ENCODE measurements around the gene TBX10.
A peak's percentile ranks its signal among the peaks of the same experiment; 100 is the strongest.

The TBX10 gene

DNA sequence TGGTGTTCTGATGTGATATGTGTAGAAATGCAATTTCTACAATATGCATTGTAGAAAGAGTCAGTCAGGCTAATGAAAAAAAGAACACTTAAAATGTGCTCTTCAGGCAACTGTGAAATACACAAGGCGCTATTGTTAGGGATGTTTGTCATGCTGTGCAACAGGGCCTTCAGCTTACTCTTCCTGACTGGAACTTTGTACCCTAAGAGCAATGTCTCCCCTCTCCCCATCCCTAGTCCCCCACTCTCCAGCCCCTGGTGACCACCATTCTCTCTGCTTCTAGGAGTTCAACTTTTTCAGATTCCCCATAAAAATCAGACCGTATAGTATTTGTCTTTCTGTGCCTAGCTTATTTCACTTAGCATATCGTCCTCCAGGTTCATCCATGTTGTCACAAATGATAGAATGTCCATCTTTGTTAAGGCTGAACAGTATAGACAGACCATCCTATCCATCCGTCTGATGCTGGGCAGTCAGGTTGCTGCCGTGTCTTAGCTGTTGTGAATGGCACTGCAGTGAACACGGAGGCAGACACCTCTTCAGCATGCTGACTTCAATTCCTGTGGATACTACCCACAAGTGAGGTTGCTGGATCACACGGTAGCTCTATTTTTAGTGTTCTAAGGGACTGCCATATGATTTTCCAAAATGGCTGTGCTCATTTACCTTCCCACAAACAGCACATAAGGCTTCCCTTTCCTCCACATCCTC lies 22.2 kb downstream of the TBX10 start:
- DNase-seq (ENCODE audit: low read depth in 2 of 3, low spot score in 2 of 3), result no peak

DNA sequence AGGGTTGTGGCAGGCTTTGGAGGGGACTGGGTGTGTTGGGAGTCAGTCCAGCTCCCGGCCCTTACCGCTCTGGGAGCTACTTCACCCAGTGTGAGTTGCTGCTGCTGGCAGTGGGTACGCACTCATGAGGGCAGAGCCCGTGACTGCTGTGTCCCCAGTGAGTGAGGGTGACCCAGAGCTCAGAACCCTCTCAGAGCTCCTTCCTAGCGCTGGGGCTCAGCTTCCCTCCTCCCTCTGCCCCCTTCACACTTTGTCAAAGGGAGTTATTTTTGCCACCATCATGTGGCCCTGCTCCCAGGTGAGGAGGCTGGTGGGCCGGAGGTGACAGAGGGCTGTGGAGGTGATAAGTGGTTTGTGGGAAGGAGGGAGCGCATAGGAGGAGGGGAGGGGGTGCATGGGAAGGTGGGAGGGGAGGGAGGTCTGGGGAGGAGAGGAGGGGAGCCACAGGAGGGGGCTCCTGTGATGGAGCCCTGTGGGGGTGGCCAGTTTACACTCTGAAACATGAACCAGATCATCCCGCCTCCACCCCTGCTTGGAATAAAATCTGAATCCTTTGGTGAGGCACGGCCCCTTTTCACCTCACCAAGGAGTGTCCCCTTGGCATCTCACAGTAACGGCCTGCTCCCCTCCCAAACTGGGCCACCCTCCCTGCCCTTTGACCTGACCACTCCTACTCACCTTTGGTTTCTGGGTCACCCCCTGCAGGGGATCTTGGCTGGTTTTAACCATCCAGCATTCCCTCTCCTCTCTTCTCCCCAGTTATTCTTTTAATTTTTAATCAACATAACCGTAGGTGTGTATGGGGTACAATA lies 22.9 kb downstream of the TBX10 start:
- DNase-seq (ENCODE audit: low read depth in 2 of 3, low spot score in 2 of 3), result no peak

DNA sequence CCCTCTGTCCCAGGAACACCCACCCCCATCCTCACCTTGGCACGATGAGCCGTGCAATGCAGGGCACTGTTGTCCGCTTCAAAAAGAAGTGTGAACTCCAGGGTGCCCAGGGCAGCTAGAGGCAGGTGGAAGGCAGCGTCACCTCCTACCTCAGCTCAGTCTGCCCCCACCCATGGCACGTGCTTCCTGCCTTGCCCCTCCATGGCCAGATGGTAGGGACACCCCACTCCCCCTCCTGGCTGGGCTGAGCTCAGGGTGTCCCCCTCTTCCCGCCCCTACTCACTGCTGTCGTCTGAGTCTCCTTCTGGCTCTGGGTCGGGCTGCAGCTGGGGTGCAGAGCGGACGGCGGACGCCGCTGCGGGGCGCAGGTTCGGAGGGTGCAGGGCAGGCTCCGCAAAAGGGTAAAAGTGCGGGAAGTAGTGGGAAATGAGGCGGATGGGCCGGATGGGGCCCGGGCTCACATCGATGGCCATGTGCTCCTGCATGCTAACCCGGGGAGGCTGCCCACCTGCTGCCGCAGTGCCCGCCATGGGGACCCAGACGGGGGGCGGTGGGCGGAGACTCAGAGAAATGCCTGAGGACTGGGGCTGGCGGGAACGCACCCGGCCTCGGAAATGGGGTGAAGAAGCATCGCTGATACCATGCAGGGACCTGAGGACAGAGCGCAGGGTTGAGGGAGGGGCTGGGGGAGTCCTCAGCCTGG lies 23.7 kb downstream of the TBX10 start:
- no peak for DNase-seq (ENCODE audit: low read depth in 2 of 3, low spot score in 2 of 3)

DNA sequence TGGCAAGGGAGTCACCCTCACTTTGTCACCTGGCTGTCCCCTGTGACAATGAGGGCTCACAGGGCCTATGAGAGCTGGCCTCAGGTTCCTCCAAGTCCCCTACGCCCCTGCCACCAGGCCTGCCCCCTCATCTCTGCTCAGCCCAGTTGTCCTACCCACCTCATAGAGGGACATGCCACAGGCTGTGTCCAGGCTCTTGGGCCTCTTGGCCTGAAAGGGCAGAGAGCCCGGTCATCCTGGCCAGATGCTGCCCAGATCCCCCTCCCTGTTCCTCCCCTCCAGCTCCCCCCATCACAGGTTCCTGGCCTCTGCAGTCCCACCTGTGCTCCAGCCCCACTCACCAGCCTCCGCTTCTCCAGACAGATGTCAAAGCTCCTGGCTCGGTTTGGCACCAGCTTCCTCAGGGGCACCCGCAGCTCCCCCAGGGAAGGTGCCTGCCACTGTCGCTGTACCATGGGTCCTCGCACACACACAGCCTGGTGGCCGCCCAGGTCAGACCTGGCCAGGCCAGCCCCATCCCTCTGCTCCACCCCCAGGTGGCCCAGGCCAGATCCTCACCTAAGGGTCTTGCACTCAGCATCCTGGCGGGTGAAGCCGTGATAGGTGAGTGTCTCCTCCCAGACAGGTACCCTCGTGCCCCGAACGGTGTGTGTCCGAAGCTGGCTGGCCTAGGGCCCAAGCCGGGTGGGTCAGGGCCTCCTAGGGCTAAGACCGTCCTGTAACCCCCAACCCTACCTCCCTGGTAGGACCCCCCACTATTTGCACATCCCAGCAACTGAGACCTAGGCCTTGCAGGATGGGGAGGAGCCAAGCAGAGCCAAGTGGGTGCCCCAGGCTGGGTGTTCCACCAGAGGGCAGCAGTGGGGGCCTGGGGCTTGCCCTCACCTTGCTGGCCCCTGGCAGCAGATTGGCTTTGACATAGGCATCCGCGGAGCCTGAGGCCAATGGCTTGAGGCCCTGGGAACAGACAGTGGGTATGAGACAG lies 24.5 kb downstream of the TBX10 start:
- DNase-seq (ENCODE audit: low read depth in 2 of 3, low spot score in 2 of 3), result peak in 1 of 3 experiments; percentile 48

DNA sequence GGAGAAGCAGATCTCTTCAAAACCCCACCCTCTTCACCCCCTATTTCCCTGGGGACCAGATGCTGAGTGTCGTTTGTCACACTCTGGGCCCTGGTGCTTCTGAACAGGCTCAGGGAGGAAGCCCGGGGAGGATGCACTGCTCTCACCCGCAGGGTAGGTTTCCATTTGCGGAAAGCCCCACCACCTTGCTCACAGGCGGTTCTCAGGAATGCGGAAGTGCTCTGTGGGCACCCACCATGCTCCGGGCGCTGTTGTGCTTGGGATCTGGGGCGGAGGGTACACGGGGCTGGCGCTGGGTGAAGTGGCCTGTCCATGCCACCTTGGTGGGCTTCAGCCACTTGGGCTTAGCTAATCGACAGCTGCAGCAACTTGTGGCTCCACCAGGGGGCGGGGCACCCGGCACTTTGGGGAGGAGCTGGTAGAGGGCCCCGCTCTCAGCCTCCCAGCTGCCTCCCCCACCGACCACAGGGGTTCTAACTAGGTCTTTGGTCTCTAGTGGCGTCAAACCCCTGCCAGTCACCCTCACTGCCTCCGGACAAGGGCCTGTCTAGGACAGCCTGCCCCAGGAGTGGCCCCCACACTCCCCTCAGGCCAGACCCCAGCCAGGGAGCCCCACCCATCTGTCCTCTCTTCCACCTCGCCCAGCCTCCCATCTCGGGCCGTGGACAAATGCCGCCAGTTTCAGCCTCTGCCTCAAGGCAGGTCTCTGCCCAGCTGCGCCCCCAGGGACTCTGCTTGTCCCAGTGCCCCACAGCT lies 25.4 kb downstream of the TBX10 start:
- DNase-seq (ENCODE audit: low read depth in 2 of 3, low spot score in 2 of 3), result peak; percentile 61 to 75 (median 74)

DNA sequence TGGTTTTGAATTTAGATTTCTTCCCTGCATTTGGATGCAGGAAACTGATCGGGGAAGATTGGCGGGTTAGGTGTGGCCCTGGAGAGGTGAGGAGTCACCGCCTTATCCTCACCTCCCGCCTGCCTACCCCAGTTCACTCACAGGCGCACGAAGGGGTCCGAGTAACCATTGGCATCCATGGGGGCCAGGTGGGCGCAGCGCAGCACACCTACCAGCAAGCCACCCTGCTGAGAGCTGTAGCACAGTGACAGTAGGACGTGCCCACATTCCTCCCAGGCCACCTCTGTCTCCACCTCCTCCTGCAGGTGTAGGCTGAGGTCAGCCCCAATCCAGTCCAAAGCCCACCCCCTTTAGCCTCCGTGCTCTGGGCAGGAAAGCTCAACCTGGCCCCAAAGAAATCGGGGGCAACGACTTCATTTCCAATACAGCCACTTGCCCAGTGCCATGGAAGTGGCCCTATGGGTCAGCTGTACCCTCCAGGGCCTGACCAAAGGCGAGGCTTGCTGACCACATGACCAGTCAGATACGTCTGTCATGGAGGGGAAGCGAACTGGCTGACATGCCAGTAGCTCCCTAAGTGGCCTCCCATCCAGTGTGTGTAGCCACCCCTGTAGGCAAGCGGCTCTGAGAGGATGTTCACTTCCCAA lies 26.1 kb downstream of the TBX10 start:
- no peak for DNase-seq (ENCODE audit: low read depth in 2 of 3, low spot score in 2 of 3)

DNA sequence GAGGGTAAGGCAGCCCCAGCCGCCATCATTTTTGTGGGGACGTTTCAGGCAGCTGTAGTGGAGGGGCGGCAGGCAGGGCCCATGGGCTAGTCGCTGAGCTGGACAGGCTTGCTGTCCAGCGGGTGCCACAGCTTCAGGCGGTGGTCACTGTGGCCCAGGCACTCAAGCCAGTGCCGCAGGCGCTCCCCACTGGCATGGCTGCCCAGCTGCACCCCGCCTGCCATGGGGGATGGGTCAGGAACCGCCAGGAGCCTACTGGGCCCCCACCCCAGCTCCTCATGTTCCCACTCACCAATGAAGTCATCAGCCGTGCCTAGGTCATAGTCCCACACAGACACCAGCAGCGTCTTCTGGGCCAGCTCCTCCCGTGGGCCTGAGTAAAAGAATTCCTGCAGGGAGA lies 26.8 kb downstream of the TBX10 start:
- DNase-seq (ENCODE audit: low read depth in 2 of 3, low spot score in 2 of 3), result no peak

DNA sequence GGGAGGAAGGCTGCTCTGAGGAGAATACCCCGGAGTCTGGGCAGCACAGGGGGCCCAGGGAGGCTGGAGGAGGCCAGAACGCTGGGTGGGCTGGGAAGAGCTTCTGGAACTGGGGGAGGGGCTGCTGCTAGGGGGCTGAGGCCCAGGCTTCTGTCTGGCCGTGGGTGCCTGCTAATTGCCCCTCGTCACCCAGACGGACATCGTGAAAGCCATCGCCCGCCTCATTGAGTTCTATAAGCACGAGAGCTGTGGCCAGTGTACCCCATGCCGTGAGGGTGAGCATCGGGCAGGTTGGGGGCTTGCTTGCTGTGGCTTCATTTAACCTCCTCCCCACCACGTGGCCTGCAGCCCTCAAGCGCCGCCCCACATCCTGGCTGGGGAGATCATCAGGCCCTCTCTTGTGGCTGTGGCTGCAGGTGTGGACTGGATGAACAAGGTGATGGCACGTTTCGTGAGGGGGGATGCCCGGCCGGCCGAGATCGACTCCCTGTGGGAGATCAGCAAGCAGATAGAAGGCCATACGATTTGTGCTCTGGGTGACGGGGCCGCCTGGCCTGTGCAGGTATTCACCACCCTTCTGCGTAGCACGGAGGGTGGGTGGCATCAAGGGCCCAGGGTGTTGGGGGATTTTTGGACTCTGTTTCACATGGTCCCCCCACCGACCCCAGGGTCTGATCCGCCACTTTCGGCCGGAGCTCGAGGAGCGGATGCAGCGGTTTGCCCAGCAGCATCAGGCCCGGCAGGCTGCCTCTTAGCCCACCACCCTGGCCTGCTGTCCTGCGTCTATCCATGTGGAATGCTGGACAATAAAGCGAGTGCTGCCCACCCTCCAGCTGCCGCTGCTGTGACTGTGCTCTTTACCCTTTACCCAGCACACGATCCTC lies 27.6 kb downstream of the TBX10 start:
- DNase-seq (ENCODE audit: low read depth in 2 of 3, low spot score in 2 of 3), result no peak

DNA sequence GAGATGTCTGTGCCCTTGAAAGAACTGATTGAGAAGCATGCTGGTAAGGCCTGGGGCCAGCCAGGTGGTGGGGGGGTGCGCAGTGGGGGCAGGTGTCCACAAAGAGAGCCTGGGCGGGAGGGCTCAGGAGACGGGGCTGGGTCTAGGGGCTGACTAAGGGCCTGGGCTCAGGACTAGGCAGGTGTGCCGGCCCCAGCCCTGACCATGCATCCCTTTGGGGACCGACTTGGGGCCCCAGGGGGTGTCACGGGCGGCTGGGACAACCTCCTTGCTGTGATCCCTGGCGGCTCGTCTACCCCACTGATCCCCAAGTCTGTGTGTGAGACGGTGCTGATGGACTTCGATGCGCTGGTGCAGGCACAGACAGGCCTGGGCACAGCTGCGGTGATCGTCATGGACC lies 28.4 kb downstream of the TBX10 start:
- no peak for DNase-seq (ENCODE audit: low read depth in 2 of 3, low spot score in 2 of 3)

DNA sequence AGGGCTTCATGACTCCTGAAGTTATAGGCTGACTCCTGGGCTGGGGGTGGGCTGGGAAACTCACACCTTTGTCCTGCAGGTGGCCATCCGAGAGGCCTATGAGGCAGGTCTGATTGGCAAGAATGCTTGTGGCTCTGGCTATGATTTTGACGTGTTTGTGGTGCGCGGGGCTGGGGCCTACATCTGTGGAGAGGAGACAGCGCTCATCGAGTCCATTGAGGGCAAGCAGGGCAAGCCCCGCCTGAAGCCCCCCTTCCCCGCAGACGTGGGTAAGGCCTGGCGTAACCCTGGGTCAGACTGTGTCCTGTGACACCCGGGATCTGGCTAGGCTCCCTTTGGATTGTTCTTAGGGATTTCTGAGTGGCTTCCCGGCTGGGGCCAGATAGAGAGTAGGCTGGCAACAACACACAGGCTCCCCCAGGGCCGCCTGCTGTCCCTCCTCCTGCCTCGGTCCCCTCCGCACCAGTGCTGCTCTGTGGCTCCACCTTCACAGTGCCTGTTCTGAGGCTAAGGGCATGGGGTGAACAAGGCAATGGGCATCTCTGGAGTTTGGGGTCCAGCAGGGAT lies 29.2 kb downstream of the TBX10 start:
- DNase-seq (ENCODE audit: low read depth in 2 of 3, low spot score in 2 of 3), result no peak

DNA sequence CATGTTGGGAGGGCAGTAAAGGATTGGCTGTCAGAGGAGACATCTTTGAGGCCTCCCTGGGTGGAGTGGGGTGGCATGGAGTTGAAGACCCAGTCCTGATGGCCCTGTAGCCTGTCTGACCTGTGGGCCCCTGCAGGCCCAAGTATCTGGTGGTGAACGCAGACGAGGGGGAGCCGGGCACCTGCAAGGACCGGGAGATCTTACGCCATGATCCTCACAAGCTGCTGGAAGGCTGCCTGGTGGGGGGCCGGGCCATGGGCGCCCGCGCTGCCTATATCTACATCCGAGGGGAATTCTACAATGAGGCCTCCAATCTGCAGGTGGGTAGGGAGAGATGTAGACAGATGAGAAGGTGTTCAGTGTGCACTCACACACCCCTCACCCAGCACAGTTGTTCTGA lies 30.2 kb downstream of the TBX10 start:
- no peak for DNase-seq (ENCODE audit: low read depth in 2 of 3, low spot score in 2 of 3)

DNA sequence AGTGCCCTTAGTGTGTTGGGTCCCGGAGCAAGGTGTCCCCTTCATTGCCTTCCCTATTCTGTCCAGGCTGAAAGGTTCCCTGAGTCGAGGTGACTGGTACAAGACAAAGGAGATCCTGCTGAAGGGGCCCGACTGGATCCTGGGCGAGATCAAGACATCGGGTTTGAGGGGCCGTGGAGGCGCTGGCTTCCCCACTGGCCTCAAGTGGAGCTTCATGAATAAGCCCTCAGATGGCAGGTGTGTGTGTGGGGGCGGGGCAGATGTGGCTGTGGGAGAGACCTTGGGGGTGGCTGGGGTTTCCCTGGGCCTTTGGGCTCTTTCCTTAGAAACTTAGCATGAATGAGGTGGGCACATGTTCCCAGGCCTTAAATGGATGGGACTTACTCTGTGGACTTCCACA lies 31.1 kb downstream of the TBX10 start:
- DNase-seq (ENCODE audit: low read depth in 2 of 3, low spot score in 2 of 3), result no peak

DNA sequence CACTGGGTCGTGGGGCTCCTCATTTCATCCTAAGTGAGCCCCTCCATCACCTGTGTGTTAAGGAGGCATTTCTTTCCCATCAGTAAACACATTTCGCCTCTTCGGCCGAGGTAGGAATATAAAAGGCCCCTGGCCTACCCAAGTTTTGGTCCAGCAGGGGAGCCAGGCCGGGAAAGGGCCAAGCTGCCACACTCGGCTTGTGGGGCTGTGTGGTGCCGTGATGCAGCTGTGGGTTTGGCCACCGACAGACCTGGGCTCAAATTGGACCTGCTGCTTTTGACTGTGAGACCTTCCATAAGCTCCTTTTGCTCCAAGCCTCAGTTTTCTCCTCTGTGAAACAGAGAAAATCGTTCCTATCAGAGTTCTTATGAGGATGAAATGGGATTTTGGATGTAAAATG lies 32.1 kb downstream of the TBX10 start:
- DNase-seq (ENCODE audit: low read depth in 2 of 3, low spot score in 2 of 3), result no peak

DNA sequence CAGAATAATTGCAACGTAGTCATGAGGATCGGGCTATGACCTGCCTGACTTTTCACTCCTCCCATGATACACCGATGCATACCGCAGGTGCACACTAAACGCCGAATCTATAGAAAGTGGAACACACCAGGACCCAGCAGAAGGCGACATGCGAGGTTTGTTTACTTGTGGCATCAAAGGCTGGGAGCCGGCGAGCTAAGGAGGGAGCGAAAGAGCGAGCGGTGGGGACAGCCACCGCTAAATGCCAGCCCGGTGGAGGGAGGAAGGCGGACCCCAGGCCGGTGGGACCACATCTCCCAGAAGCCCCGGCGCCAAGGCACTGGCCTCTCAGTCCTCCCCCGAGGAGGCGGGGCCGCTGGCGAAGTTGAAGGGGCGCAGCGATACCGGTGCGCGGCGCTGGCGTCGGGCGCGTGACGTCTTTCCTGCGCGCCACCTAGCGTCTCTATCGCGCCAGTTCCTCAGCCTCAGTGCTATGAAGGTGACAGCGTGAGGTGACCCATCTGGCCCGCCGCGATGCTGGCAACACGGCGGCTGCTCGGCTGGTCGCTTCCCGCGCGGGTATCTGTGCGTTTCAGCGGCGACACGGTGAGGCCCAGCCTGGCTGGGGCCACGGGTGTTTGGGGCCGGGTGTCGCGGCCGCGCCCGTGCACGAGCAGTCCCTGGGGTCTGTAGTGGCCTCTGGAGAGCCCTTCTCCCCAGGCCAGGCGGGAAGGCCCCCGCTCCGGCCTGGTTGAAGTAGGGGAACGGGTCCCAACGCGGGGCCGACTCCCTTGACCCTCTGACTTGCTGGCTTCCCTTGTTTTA lies 32.9 kb downstream of the TBX10 start, which contains the start of gene NDUFV1:
Gene NDUFV1 (plus strand): TSS at position 445 of the 804 bp plus-strand sequence. CDS start 69 bp downstream, at position 514.
- peak; percentile 87 to 93 (median 88) for DNase-seq (ENCODE audit: low read depth in 2 of 3, low spot score in 2 of 3)

DNA sequence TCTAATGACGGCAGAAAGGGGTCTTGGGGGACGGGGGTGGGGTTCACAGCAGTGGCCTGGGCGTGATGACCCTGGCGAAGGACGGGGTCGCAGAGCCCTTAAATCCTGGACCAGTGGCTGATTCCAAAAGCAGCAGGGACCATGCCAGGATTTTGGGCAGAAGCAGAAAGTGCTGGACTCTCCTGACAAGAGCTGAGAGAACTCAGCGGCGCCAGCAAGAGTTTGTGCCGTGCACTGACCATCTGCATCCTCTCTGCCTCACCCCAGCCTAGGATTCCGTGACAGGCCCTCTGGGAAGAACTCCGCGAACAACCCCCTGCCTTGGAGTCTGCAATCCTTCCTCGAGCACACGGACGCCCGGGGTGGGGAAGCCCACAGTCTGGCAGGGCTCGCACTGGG lies 33.5 kb downstream of the TBX10 start:
- DNase-seq (ENCODE audit: low read depth in 2 of 3, low spot score in 2 of 3), result no peak

DNA sequence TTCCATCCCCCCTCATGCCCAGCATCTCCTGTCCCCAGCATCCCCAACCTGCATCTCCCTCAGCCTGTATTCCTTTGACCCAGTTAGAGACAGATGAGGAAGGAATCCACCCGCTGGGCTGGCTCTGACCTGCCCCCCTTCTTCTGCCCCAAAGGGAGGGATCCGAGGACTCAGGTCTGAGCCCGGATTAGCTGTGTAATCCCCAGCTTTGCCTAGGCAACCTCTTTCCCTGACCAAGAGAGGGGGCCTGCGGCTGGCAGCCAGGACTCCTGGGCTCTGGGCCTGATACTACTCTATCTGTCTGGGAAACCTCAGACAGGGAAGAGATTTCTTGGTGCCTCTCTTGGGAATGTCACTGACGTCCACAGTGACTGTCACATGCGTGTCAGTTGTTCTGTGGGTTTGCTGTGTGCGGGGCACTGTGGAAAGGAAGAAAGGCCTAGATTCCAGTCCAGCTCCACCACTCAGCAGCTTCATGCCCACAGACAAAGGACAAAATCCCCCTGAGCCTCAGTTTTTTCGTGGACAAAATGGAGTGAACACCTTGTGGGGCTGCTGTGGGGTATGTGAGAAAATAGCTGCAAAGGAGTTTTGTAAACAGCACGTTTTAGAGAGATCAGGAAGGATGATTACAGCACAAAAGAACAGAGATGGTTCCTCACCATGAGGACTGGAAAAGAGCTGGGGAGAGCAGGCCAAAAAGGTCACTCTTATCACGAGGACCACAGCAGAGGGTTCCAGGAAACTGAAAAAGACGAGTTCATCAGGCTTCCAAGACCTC lies 34.1 kb downstream of the TBX10 start:
- no peak for DNase-seq (ENCODE audit: low read depth in 2 of 3, low spot score in 2 of 3)

DNA sequence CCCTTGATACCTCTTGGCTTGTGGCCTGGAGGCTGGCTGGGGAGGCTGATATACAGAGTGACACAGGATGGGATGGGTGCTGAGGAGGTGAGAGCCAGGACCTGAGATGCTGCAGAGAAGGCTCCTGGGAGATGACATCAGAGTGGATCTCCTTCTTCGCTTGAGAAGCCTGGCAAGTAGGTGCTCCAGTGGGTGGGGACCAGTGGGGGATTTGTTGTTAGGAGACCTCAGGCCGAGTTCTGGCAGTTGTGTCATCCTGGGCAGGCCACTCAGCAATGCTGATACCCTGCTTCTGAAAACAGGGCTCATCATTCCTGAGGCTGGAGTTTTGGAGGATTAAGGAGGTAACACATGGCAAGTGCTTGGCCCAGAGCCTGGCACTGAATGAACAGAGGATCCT lies 34.7 kb downstream of the TBX10 start:
- no peak for DNase-seq (ENCODE audit: low read depth in 2 of 3, low spot score in 2 of 3)
